GM12872 (cell line): ENCODE measurements around the gene NARS2.

ENCODE experiments used
- CTCF ChIP-seq: IDR thresholded peaks from 3 replicates; pipeline ENCODE4 v1.5.1; 2011; ENCODE audit warnings: low read depth, mild to moderate bottlenecking, low read length, moderate library complexity; ENCODE audit not compliant: insufficient read depth

NARS2 gene

DNA sequence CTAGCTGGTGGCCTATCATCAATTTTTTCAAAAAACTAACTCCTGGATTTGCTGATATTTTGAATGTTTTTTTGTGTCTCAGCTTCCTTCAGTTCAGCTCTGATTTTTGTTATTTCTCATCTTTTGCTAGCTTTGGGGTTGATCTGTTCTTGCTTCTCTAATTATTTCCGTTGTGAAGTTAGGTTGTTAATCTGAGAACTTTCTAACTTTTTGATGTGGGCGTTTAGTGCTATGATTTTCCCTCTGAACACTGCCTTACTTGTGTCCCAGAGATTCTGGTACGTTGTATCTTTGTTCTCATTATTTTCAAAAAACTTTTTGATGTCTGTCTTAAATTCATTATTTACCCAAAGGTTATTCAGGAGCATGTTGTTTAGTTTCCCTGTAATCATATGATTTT lies 19.1 kb downstream of the NARS2 start:
- no peak for TF ChIP-seq CTCF

DNA sequence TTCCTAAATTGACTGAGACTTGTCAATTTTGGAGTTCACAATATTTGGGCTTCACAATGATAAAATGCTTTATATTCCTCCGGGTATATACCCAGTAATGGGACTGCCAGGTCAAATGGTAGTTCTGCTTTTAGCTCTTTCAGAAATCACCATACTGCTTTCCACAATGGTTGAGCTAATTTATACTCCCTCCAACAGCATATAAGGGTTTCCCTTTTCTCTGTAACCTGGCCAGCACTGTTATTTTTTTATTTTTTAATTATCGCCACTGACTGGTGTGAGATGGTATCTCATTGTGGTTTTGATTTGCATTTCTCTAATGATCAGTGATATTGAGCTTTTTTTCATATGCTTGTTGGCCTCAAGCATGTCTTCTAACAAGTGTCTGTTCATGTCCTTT lies 21.8 kb downstream of the NARS2 start:
- no peak for TF ChIP-seq CTCF

DNA sequence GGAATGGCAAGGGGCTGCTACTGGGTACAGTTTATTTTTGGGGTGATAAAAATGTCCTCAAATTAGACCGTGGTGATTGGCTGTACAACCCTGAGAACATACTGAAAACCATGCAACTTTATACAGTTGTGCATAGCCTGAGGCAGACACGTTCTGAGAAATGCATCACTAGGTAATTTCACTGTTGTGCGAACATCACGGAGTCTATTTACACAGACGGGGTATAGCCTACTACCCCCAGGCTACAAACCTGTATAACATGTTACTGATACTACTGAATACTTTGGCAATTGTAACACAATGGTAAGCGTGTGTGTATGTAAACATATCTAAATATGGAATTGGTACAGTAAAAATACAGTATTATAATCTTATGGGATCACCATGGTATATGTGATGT lies 23.6 kb downstream of the NARS2 start:
- no peak for TF ChIP-seq CTCF

DNA sequence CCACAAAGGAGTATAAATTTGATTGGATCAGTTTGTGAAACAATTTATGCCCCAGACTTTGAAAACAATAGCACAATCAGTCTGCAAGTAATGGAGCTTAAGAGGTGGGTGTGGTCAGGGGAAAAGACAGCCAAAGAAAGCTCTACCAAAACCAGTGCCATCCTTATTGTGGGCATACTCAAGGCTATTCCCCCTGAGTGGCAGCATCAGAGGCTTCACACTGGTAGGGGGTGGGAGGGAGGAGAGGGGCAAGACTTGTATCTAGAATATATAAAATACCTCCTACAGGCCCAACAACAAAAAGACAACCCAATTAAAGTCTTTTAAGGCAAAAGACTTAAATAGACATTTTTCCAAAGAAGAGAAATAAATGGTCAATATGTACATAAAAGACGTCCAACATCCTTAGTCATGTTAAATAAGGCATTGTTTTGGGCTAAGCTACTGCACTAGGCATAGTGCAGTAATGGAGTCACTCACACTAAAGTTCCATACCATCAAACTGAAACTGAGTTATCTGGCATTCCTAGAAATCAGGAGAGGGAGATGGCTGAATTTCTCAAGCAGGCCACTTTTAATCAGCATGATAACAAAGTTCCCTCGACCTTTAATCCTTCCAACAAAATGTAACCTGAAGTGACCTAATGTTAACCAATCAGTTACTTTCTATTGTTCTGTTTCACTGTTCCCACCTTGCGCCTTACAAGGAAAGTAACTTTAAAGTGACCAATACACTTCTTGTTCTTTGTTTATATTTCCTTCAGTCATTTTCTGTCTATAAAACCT lies 24.8 kb downstream of the NARS2 start:
- TF ChIP-seq CTCF = no peak

GRCh38 chr11:78548911-78549590 lies 25.6 kb downstream of the NARS2 start:
- TF ChIP-seq CTCF = no peak

- no peak for TF ChIP-seq CTCF
These were observed 26.5 kb downstream of the NARS2 start for GRCh38 chr11:78547931-78548705.

DNA sequence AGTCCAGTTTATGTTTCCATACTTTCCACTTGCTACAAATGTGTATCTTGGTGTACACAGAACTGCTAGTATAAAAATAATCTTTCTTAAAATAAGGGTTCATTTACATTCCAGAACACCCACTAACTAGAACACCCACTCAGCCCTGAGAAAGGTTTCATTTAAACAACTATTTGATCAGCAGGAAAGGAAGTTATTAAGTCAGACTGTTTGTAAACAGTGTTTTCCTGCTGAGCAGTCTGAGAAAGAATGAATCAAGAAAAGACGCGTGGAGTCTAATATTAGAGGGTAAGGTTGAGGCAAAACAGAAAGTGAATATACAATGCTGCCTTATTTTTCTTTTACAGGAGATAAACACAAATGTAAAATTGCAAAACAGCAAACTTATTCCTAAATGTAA lies 32.7 kb downstream of the NARS2 start:
- no peak for TF ChIP-seq CTCF
